22Rv1 (cell line): ENCODE results near the gene ALS2.

Experiments used
- CTCF ChIP-seq: fragments of 450-650 bp; IDR thresholded peaks from 2 replicates; pipeline ENCODE4 v1.5.1; 2017; ENCODE audit warnings: mild to moderate bottlenecking
- ZFX ChIP-seq: fragments of 450-650 bp; IDR thresholded peaks from 2 replicates; pipeline ENCODE4 v1.6.1; 2017; ENCODE audit warnings: antibody characterized with exemption, borderline replicate concordance

- TF ChIP-seq CTCF: no peak
- TF ChIP-seq ZFX: no peak
These were observed 84.5 kb downstream of the ALS2 start for GRCh38 chr2:201696151-201696659.
